K562 (cell line): Measurements from ENCODE around the gene AGPAT1. TPM values are rescaled to one million over a fixed set of nuclear protein-coding genes. Genes with fewer than 3 reads are reported as not detected.

Source experiments
- ATAC-seq: fragments of 200-7000 bp; cut with Tn5 transposase; 3 replicates; pipeline ENCODE4 v1.9.1; 2020; ENCODE audit warnings: moderate library complexity
- BruUV-seq: library from RNA; stranded (reverse); fragments of 400-500 nt; replicated peaks from 2 replicates; lab custom pipeline; 2021; lab: Mats Ljungman, UMichigan
- CTCF ChIA-PET: fragments of 300-600 bp; formaldehyde crosslinking; extraction: SDS; loops from one replicate; lab custom pipeline; 2021; ENCODE audit warnings: low intra/inter-chr PET ratio; lab: Yijun Ruan, JAX
- POLR2A ChIA-PET: fragments of 300-600, 350-650 bp; sonication (Branson Sonifier 250); formaldehyde crosslinking; extraction: SDS; loops from one replicate; lab custom pipeline; 2021; ENCODE audit warnings: antibody characterized with exemption, inconsistent platforms; lab: Yijun Ruan, JAX
- DNase-seq, 4 experiments: peaks; one replicate each; pipeline versions ENCODE4 v3.0.0 to v3.0.0-alpha.2; 2011 to 2018; ENCODE audit warnings: low spot score in 3 of 4, mixed read lengths in 3 of 4; ENCODE audit errors: extremely low read depth in 1 of 4
- FAIRE-seq: peaks from 2 replicates; lab custom pipeline; 2011; peaks lifted over from hg19 to GRCh38; lab: Jason Lieb, UNC
- H2AFZ ChIP-seq: 2 replicates; pipeline ENCODE4 v1.6.0; 2011; ENCODE audit warnings: low read depth, low read length, control low read depth, inconsistent platforms
- H3K27ac ChIP-seq: fragments of 200-600 bp; 3 replicates; pipeline ENCODE4 v1.8.0; 2011; ENCODE audit warnings: low read depth, mild to moderate bottlenecking, control low read depth, inconsistent platforms, low read length, moderate library complexity, mixed read lengths; ENCODE audit errors: extremely low read depth
- H3K27me3 ChIP-seq, 2 experiments: fragments of 300-600 bp in 1 of 2; 2 replicates in 1 of 2; 3 replicates in 1 of 2; pipeline versions ENCODE4 v1.6.0 to v1.8.0; 2011; ENCODE audit warnings: inconsistent platforms in 2 of 2, low read length in 2 of 2, mild to moderate bottlenecking in 1 of 2, mixed read lengths in 1 of 2, moderate library complexity in 1 of 2; ENCODE audit not compliant: control insufficient read depth in 2 of 2, insufficient read depth in 2 of 2
- H3K36me3 ChIP-seq: fragments of 300-600 bp; 3 replicates; pipeline ENCODE4 v1.8.0; 2011; ENCODE audit warnings: mild to moderate bottlenecking, low read length, inconsistent platforms; ENCODE audit not compliant: control insufficient read depth, insufficient read depth
- H3K4me1 ChIP-seq, 2 experiments: fragments of 200-600 bp in 1 of 2; replicated peaks in 1 of 2; 2 replicates in 1 of 2; 3 replicates in 1 of 2; pipeline versions ENCODE4 v1.5.1 to v1.8.0; 2011; ENCODE audit warnings: inconsistent platforms in 2 of 2, low read length in 2 of 2, mild to moderate bottlenecking in 1 of 2, mixed read lengths in 1 of 2, moderate library complexity in 1 of 2; ENCODE audit not compliant: control insufficient read depth in 2 of 2, insufficient read depth in 2 of 2
- H3K4me2 ChIP-seq: 2 replicates; pipeline ENCODE4 v1.6.1; 2011; ENCODE audit warnings: low read length, control low read depth, inconsistent platforms, mixed read lengths; ENCODE audit not compliant: insufficient read depth
- H3K4me3 ChIP-seq: fragments of 200-600 bp; sonication (generic), shearing (Covaris generic); 2 replicates; pipeline ENCODE4 v1.5.1; 2016; ENCODE audit warnings: control low read depth, inconsistent platforms
- H3K79me2 ChIP-seq: fragments of 200-600 bp; 3 replicates; pipeline ENCODE4 v1.8.0; 2011; ENCODE audit warnings: low read length, inconsistent platforms; ENCODE audit not compliant: control insufficient read depth, insufficient read depth
- H3K9ac ChIP-seq, 2 experiments: 2 replicates each; pipeline versions ENCODE4 v1.6.0 to v1.6.1; 2011; ENCODE audit warnings: low read depth in 2 of 2, low read length in 2 of 2, control low read depth in 1 of 2, inconsistent platforms in 1 of 2, mild to moderate bottlenecking in 1 of 2, mixed read lengths in 1 of 2; ENCODE audit not compliant: insufficient read depth in 1 of 2
- H3K9me1 ChIP-seq: one replicate; pipeline ENCODE4 v1.6.0; 2011; ENCODE audit warnings: inconsistent platforms, mild to moderate bottlenecking, low read length, moderate library complexity; ENCODE audit not compliant: control insufficient read depth, insufficient read depth
- H3K9me3 ChIP-seq: replicated peaks from 2 replicates; pipeline ENCODE4 v1.5.1; 2011; ENCODE audit warnings: low read depth, low read length, inconsistent platforms; ENCODE audit not compliant: control insufficient read depth, insufficient read depth
- H4K20me1 ChIP-seq: replicated peaks from 2 replicates; pipeline ENCODE4 v1.6.1; 2011; ENCODE audit warnings: low read length, inconsistent platforms, mixed read lengths; ENCODE audit not compliant: control insufficient read depth, insufficient read depth
- HDAC8 ChIP-seq: fragments of 450-650 bp; IDR thresholded peaks from 2 replicates; pipeline ENCODE4 v1.6.1; 2016; ENCODE audit warnings: mild to moderate bottlenecking, missing genetic modification characterization, moderate library complexity, missing compliant biosample characterization
- PCBP2 ChIP-seq: fragments of 200-400 bp; formaldehyde crosslinking; IDR thresholded peaks from 2 replicates; pipeline ENCODE4 v1.6.1; 2018; ENCODE audit warnings: low read length, low read depth, mild to moderate bottlenecking, moderate library complexity; ENCODE audit not compliant: poor library complexity, severe bottlenecking
- PML ChIP-seq: IDR thresholded peaks from 2 replicates; pipeline ENCODE4 v1.6.1; 2012; ENCODE audit warnings: low read length, inconsistent platforms
- ZBTB5 ChIP-seq: fragments of 450-650 bp; IDR thresholded peaks from 2 replicates; pipeline ENCODE4 v1.6.1; 2017; ENCODE audit warnings: antibody characterized with exemption
- ZNF277 ChIP-seq: fragments of 250-450 bp; sonication (Bioruptor Pico); IDR thresholded peaks from 2 replicates; pipeline ENCODE4 v1.8.0; 2022; ENCODE audit warnings: inconsistent platforms, mild to moderate bottlenecking, moderate library complexity, borderline replicate concordance
- ZNF445 ChIP-seq: fragments of 250-450 bp; sonication (Bioruptor Pico); IDR thresholded peaks from 2 replicates; pipeline ENCODE4 v1.4.0; 2020; ENCODE audit warnings: low read depth, mild to moderate bottlenecking, moderate library complexity
- ZNF75A ChIP-seq: fragments of 450-650 bp; formaldehyde crosslinking; IDR thresholded peaks from 2 replicates; pipeline ENCODE4 v1.4.0; 2020; ENCODE audit warnings: mild to moderate bottlenecking
- WGBS: fragments of 100-300 bp; shearing (Covaris generic); methylation state at CpG from one replicate; pipeline ENCODE4 v1.1.6; 2016; ENCODE audit warnings: low coverage, mixed read lengths; ENCODE audit not compliant: insufficient coverage; ENCODE audit errors: missing lambda C conversion rate; 5-methylcytosine and 5-hydroxymethylcytosine counted together
- in situ Hi-C: fragments of 300-500 bp; cut with MboI; formaldehyde crosslinking; loops from 4 replicates; pipeline ENCODE4 v1.15.0; 2018; ENCODE audit warnings: inconsistent platforms, mixed read lengths
- intact Hi-C: fragments of 100-400 bp; cut with micrococcal nuclease; formaldehyde crosslinking; loops from 2 replicates; pipeline ENCODE4 v1.14.2; 2022
- polyA plus RNA-seq, 8 experiments: library from polyadenylated mRNA; depleted of rRNA in 4 of 8; stranded (reverse) in 5 of 8; unstranded in 3 of 8; fragments of >200 nt; fragmentation: Nextera tagmentation in 2 of 8; fragmentation: Illumina TruSeq in 1 of 8; extraction: Ambion mirVana in 2 of 8; extraction: Trizol in 1 of 8; gene quantifications; 2 replicates each; pipeline versions ENCODE4 v1.2.1 to v1.2.3, GENCODE V29; 2011 to 2014; ENCODE audit warnings: inconsistent platforms in 1 of 8, missing spikeins in 1 of 8
- total RNA-seq, 7 experiments: library from RNA; depleted of rRNA in 6 of 7; stranded (reverse); fragments of >200 nt in 6 of 7; fragmentation: Illumina TruSeq in 2 of 7; extraction: Trizol in 2 of 7; gene quantifications; 2 replicates each; pipeline versions ENCODE4 v1.2.1 to v1.2.3, GENCODE V29; 2011 to 2021; ENCODE audit warnings: low replicate concordance in 1 of 7

Gene AGPAT1
- total and polyA plus RNA-seq, 9 of the 15 experiments (the other 6 are each of a cell fraction or from before 2014, with no cell fraction given): 37.9 to 176 (median 69.4) TPM

- TF ChIP-seq ZBTB5 (0 out of 2 replicates have a peak, but pooled peaks have one; percentile 54), PCBP2 (peak; percentile 13), ZNF277 (CRISPR knock-in tag) (no peak)
Measured at GRCh38 chr6:32175322-32175710, 568 bp downstream of the AGPAT1 start (continued).

GRCh38 chr6:32174416-32174815 is 1.5 kb downstream of the AGPAT1 start:
- Histone ChIP-seq H3K4me2 (peak overlapping the region; percentile 88), H3K27me3 (no peaks in the 10 kb centered on the region), H3K9me3 (no peaks in the 10 kb centered on the region), H3K9me1 (no peaks in the 10 kb centered on the region), H3K79me2 (peaks cover 55% of the 10 kb centered on the region), H3K36me3 (peaks cover 35% of the 10 kb centered on the region), H3K9ac (peak overlapping the region in 1 of 2 experiments; percentile 81; a peak in 2 of 4 replicates), H3K27ac (no peak overlapping the region; the same call in 2 of the 3 replicates), H3K4me1 (peaks cover 25 to 46% of the 10 kb centered on the region in 2 experiments), H2AFZ (no peak overlapping the region), H4K20me1 (no peaks in the 10 kb centered on the region), H3K4me3 (peak overlapping the region; percentile 88)
- TF ChIP-seq PML (no peak), ZNF445 (no peak), HDAC8 (tag) (no peak), ZNF75A (CRISPR knock-in tag) (no peak)
- ATAC-seq: no peak
- in situ Hi-C loops: no loop called here
- no peak for FAIRE-seq
- 74% methylated on average over 1 of the region's 1 CpG for whole genome bisulfite sequencing
- DNase-seq: no peak
- intact Hi-C loops: loop anchor here (10.0 kb wide), 2 partner anchors 350 to 510 kb away; partner anchors contain the start of genes C6orf47, CSNK2B, GPANK1 and HSPA1B
- CTCF ChIA-PET: interaction anchor here (0.5 kb wide), 1 partner anchor 54 kb away, joined by 3 read pairs; no protein-coding TSS in a partner anchor
- POLR2A ChIA-PET: interaction anchor here (0.6 kb wide), 1 partner anchor 758 kb away, joined by 3 read pairs; no protein-coding TSS in a partner anchor
- no TSS peak for BruUV-seq
